ENCODE results near the gene RNF224. TPM values are rescaled to one million over a fixed set of nuclear protein-coding genes. Genes with fewer than 3 reads are reported as not detected.
A peak's percentile ranks its signal among the peaks of the same experiment; 100 is the strongest.

The RNF224 gene
- total RNA-seq, 1 experiment from 2014 or later = 0.30 TPM

GRCh38 chr9:137199411-137200121, 27.7 kb upstream of the RNF224 start (continued):
- TF ChIP-seq CEBPB (IDR thresholded peaks at IDR 0.05; ENCODE audit: low read depth) (no peak), EGR1 (IDR thresholded peaks at IDR 0.05; ENCODE audit: low read depth) (no peak)

GRCh38 chr9:137200311-137201204, 26.7 kb upstream of the RNF224 start, which contains the start of gene TPRN:
Gene TPRN, minus strand, starts transcription at chr9:137200741. Its CDS starts 30 bp downstream, at chr9:137200711.
- H2AFZ ChIP-seq (ENCODE audit: low read depth, low read length, poor library complexity, severe bottlenecking) = no peak within 1 kb of the TSS
- H3K36me3 ChIP-seq (ENCODE audit: control insufficient read depth in 1 of 2, insufficient read depth in 2 of 2, low read length in 2 of 2) = 0 out of 4 replicates have a peak, but pooled peaks cover 0 to 3% of the 10 kb centered on the region in 2 experiments
- no peaks in the 10 kb centered on the region for H4K20me1 ChIP-seq (ENCODE audit: insufficient read depth)
- peaks cover 44% of the 10 kb centered on the region for H3K79me2 ChIP-seq (ENCODE audit: insufficient read depth, low read length)
- peaks cover 32 to 54% of the 10 kb centered on the region in 2 experiments for H3K4me1 ChIP-seq (ENCODE audit: control insufficient read depth in 1 of 2, insufficient read depth in 2 of 2, low read length in 2 of 2)
- intact Hi-C loops (cut with micrococcal nuclease) = loop anchor here (1.0 kb wide), 1 partner anchor 41 kb away; the partner anchor contains the start of gene TUBB4B
- RAD21 ChIA-PET (ENCODE audit: low non-redundant PET in 1 of 2, low total read pairs in 2 of 2, uncharacterized antibody in 2 of 2, unreplicated experiment in 2 of 2) = interaction anchor here in 1 of 2 experiments (1.1 kb wide), 1 partner anchor 11 kb away, joined by 4 read pairs; the partner anchor contains the start of gene SSNA1
- TF ChIP-seq ELF1 (IDR thresholded peaks at IDR 0.05; ENCODE audit: borderline replicate concordance, low read depth) (no peak), POLR2A (IDR thresholded peaks at IDR 0.05; ENCODE audit: borderline replicate concordance, extremely low read depth, insufficient read depth, insufficient read length) (peak; percentile 95), MAX (IDR thresholded peaks at IDR 0.05) (no peak), YY1 (IDR thresholded peaks at IDR 0.05; ENCODE audit: extremely low read depth, insufficient replicate concordance, low read depth, low read length) (peak; percentile 88), REST (IDR thresholded peaks at IDR 0.05; ENCODE audit: low read depth) (no peak), ZFX (IDR thresholded peaks at IDR 0.05) (peak; percentile 71; the same call in 1 of the 2 replicates), POLR2AphosphoS5 (IDR thresholded peaks at IDR 0.05; ENCODE audit: low read depth, low read length) (peak; percentile 99)
- peak within 1 kb of the TSS; percentile 85 for H3K27ac ChIP-seq (ENCODE audit: low read depth, low read length)
- peak within 1 kb of the TSS; percentile 61 to 81 for H3K4me3 ChIP-seq (replicated peaks in 1 of 2; ENCODE audit: low read depth in 1 of 2, low read length in 2 of 2)
- no peaks in the 10 kb centered on the region for H3K27me3 ChIP-seq (ENCODE audit: insufficient read depth, low read length)
- CTCF ChIA-PET = interaction anchor here (0.5 to 2.0 kb wide), 6 partner anchors 12 to 151 kb away, joined by 3 to 7 read pairs (median 3); partner anchors contain the start of genes CYSRT1 and RNF224
- no TSS peak for BruUV-seq (replicated peaks)
- POLR2A ChIA-PET = interaction anchor here (0.8 to 1.2 kb wide), 12 partner anchors 10 to 132 kb away, joined by 3 to 17 read pairs (median 4); partner anchors contain the start of genes ANAPC2, MAN1B1, RNF224 and SSNA1
- peak within 1 kb of the TSS; percentile 77 for H3K9ac ChIP-seq (ENCODE audit: low read length)
- H3K9me2 ChIP-seq (ENCODE audit: insufficient read depth) = no peaks in the 10 kb centered on the region
- DNase-seq (ENCODE audit: low read depth, low spot score) (peak; percentile 96), ATAC-seq (peak; percentile 93)
- peak within 1 kb of the TSS; percentile 95 for H3K4me2 ChIP-seq (ENCODE audit: low read length)
- no peaks in the 10 kb centered on the region for H3K9me3 ChIP-seq (ENCODE audit: control insufficient read depth in 1 of 2, insufficient read depth in 1 of 2, low read depth in 1 of 2, low read length in 2 of 2)

Data from HCT116 (cell line).